ENCODE measurements around the gene FAM151B.

The FAM151B gene

GRCh38 chr5:80554646-80555045 is 66.7 kb downstream of the FAM151B start:
- no peak for DNase-seq (ENCODE audit: low spot score)
- TF ChIP-seq, protein P1, sequence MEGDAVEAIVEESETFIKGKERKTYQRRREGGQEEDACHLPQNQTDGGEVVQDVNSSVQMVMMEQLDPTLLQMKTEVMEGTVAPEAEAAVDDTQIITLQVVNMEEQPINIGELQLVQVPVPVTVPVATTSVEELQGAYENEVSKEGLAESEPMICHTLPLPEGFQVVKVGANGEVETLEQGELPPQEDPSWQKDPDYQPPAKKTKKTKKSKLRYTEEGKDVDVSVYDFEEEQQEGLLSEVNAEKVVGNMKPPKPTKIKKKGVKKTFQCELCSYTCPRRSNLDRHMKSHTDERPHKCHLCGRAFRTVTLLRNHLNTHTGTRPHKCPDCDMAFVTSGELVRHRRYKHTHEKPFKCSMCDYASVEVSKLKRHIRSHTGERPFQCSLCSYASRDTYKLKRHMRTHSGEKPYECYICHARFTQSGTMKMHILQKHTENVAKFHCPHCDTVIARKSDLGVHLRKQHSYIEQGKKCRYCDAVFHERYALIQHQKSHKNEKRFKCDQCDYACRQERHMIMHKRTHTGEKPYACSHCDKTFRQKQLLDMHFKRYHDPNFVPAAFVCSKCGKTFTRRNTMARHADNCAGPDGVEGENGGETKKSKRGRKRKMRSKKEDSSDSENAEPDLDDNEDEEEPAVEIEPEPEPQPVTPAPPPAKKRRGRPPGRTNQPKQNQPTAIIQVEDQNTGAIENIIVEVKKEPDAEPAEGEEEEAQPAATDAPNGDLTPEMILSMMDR (IDR thresholded peaks at IDR 0.05; ENCODE audit: extremely low read depth, missing control alignments), result no peak

- no peak for DNase-seq (ENCODE audit: low spot score)
- TF ChIP-seq, protein P1 (IDR thresholded peaks at IDR 0.05; ENCODE audit: extremely low read depth, missing control alignments), result no peak
These were observed 67.2 kb downstream of the FAM151B start for GRCh38 chr5:80555099-80555498.

GRCh38 chr5:80559244-80559643 is 71.3 kb downstream of the FAM151B start:
- no peak for DNase-seq (ENCODE audit: low spot score)
- TF ChIP-seq, protein P1 (IDR thresholded peaks at IDR 0.05; ENCODE audit: extremely low read depth, missing control alignments), result no peak

DNA sequence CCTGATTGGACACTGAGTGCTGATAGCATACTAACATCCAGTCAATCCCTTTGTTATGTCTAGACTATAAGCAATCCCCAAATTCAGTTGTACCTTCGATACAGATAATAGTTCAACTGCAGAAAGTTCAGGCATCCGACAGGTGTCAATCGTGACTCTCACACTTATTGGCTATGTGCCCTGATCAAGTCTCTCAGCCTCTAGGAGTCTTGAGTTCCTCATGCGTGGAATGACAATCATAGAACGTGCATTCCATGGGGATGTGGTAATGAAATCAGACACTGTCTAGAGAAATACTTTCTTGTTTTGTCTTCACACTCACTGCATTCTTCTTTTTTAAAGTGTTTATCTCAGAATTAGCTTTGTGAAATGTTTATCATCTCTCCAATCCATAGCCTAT is 77.4 kb downstream of the FAM151B start:
- DNase-seq (ENCODE audit: low spot score), result no peak
- TF ChIP-seq, protein P1 (IDR thresholded peaks at IDR 0.05; ENCODE audit: extremely low read depth, missing control alignments), result no peak

- TF ChIP-seq, protein P1 (IDR thresholded peaks at IDR 0.05; ENCODE audit: extremely low read depth, missing control alignments), result no peak
- no peak for DNase-seq (ENCODE audit: low spot score)
These were observed 78.9 kb downstream of the FAM151B start for GRCh38 chr5:80566711-80567259.

- TF ChIP-seq, protein P1 (IDR thresholded peaks at IDR 0.05; ENCODE audit: extremely low read depth, missing control alignments), result no peak
- DNase-seq (ENCODE audit: low spot score), result no peak
These were observed 80.4 kb downstream of the FAM151B start for GRCh38 chr5:80568251-80568650.

DNA sequence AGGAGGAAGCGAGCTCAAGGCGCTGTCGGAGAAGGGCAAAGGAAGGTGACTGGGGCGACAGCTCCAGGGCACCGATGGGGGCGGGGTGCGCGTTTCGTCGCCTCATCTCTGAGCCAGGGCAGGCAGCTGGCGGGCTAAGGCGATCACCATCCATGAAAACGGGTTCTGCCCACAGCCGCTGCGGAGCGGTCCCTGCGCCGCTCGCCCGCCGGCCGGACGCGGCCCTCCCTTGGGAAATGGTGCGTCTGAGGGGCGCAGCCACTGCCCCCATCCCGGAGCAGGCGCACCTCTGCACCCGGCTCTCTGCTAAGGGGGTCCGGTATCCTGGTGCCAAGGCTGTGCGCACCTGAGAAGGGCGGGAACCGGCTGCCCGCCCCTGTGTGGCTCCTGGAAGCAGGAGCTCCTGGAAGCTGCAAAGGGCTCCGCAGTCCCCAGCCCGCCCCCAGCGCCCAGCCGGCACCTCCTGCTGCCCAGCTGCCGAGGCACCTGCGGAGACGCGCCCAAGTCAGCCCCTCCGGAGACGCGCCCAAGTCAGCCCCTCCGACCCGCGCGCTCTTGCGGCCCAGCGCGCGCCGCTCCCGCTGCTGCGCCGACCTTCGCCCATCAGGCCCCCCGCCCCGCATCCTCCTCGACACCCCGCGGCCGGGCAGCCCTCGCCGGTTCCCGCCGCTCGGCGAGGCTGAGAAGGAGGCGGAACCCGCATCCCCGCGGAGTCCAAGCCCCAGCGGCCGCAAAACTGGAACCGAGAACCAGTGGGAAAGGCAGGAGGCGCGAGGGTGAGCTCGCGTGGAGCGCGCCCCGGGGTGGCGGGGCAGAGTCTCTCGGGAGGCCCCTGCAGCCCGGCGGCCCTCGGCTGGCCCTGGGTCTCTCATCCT is 81.4 kb downstream of the FAM151B start:
- TF ChIP-seq, protein P1 (IDR thresholded peaks at IDR 0.05; ENCODE audit: extremely low read depth, missing control alignments), result no peak
- DNase-seq (ENCODE audit: low spot score), result peak; percentile 28
